NT2/D1 (cell line): Measurements from ENCODE around the gene DSEL.

Source experiments
- SUZ12 ChIP-seq: IDR thresholded peaks from 2 replicates; pipeline ENCODE4 v1.6.1; 2011; ENCODE audit not compliant: insufficient read length, insufficient read depth; ENCODE audit errors: extremely low read depth
- YY1 ChIP-seq: IDR thresholded peaks from 2 replicates; pipeline ENCODE4 v1.6.1; 2011; ENCODE audit not compliant: insufficient read length, insufficient read depth
- ZNF274 ChIP-seq: IDR thresholded peaks from 2 replicates; pipeline ENCODE4 v1.6.1; 2011; ENCODE audit warnings: mild to moderate bottlenecking, low read depth, low read length

- TF ChIP-seq ZNF274, result no peak
- no peak for TF ChIP-seq SUZ12
- TF ChIP-seq YY1, result no peak
Measured at GRCh38 chr18:67483952-67484351, 32.6 kb downstream of the DSEL start.
